GM18870 (cell line): ENCODE results near the gene ARHGAP42.

Experiments used
- ATAC-seq: cut with Tn5 transposase; IDR thresholded peaks from one replicate; pipeline ENCODE4 v1.9.1; 2021; ENCODE audit warnings: moderate library complexity; ENCODE audit not compliant: unreplicated experiment

Gene ARHGAP42

GRCh38 chr11:100759106-100759505, 72.0 kb downstream of the ARHGAP42 start:
- no peak for ATAC-seq

DNA sequence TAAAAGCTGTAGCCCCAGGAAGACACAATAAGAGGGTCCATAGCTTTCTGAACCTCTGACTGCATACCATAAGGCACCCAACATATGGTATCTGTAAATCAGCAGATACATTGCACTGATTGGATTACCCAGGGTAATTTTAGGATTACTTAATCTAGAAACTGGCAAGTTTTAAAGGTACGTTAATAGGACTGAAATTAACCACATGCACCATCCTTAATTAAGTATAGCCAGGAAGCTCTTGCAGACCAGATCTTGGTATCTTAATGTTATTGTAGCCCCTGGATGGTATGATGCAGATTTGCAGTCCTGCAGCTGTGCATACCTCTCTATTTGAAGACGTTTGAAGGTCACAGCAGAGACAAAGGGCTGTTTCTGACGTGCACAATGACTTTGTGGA, 72.8 kb downstream of the ARHGAP42 start:
- ATAC-seq, result no peak

DNA sequence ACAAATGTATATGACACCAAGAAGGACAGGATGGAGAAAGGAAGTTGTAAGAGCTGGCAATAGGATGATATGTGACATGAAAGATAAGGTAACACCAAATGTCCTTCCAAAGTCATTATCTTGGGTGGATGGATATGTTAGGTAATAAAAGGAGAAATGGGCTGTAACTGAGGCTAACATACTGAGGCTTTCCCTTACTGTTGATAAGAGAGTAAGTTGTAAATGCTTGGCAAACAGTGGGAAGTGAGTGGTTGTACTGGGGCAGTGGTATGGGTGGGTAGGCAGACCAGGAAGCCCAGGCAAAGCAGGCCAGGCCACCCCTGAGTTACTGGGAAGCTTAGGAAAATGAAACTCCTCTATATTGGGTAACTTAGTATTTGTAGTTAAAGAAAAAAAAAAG, 73.7 kb downstream of the ARHGAP42 start:
- ATAC-seq, result no peak

GRCh38 chr11:100761841-100762240, 74.8 kb downstream of the ARHGAP42 start:
- ATAC-seq, result no peak

GRCh38 chr11:100766764-100767163, 79.7 kb downstream of the ARHGAP42 start:
- ATAC-seq, result no peak

- ATAC-seq, result no peak
Observed at GRCh38 chr11:100769165-100769564, 82.1 kb downstream of the ARHGAP42 start.

GRCh38 chr11:100769617-100770016, 82.5 kb downstream of the ARHGAP42 start:
- ATAC-seq, result no peak

DNA sequence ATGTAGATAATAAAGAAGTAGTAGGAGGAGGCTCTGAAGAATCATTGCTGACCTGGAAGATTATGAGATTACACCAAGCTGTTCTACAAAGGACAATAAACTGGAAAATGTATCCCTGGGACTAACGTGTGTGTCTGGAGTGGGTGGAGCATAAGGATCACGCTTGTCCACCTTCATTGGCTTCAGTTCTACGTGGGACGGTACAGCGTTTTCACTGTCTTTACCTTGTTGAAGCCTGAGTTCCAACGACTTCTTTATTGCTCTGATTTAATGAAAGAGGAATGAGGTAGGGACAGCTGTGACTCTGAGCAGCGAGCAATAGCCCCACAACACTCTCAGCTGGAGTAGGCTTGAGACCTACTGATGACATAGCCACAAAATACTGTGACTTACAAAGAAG, 87.0 kb downstream of the ARHGAP42 start:
- no peak for ATAC-seq

- ATAC-seq, result no peak
Observed at GRCh38 chr11:100774859-100775258, 87.8 kb downstream of the ARHGAP42 start.

- no peak for ATAC-seq
Observed at GRCh38 chr11:100776212-100776896, 89.3 kb downstream of the ARHGAP42 start.

DNA sequence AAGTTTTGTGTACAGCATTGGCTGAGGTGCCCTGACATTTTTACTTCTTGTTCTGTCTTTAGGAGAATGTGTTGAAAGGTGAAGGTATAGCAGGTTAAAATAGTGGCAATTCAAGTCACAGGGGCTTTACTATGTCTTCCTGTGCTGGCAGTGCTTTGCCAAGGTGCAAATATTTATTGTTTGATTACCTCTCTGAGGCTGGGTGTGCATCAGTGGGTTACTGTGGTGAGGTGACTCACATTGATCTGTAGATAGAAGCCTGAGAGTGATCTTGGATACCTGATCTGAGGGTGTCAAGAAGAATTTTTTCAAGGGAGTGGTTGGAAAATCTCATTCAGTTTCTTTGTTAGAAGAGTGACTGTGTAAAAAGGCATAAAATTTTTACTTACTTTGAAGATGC, 90.0 kb downstream of the ARHGAP42 start:
- no peak for ATAC-seq

DNA sequence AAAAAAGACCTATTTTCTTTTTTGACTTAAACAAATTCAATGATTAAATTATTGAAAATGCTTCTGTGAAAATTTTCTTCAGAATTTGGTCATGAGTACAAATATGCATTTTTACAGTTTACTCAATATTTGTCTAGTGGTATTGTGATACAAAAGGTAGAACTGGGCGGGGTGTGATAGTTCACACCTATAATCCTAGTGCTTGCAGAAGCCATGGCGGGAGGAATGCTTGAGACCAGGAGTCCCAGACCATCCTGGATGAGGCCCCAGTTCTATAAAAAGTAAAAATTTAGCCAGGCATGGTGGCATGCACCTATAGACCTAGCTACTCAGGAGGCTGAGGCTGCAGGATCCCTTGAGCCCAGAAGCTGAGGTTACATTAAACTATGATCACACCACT, 90.6 kb downstream of the ARHGAP42 start:
- no peak for ATAC-seq

GRCh38 chr11:100778166-100778785, 91.2 kb downstream of the ARHGAP42 start:
- ATAC-seq, result no peak

GRCh38 chr11:100780470-100780869, 93.4 kb downstream of the ARHGAP42 start:
- ATAC-seq, result no peak

DNA sequence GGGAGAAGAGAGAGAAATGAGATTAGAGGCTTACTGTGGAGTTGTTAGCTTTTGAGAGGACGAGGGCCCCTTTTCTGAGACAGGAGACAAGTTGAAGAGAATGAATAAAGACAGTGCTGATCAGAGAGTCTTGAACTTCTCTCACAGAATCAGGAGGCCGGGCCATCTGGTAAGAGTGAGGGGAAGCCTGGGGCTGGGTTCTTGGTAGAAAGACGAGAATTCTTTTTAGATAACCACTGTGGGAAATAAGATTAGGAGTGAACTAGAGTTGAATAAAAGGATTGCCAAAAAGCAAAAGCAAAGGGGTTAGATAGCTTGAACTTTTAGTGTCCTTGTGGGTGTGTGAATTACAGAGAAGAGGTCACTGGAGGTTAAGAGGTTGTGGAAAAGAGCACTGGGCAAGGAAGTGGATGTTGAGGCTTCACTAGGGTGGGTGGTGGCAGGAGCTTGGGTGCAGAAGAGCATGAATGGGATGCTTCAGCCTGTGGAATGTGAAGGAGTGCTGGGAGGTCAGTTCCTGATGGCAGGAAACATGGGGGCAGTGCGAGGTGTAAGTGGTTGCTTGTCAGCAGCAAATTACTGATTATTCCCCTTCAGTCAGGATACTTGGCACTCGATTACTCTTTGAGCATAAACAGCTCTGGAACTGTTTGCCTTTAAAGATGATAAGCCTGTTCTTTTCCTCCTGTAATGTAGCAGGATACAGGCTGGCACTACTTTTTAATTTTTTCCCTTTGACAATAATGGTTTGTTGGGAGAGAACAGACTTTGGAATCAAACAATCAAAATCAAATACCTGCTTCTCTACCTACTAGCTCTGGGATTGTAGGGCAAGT, 98.3 kb downstream of the ARHGAP42 start:
- no peak for ATAC-seq

GRCh38 chr11:100788561-100789295, 101.6 kb downstream of the ARHGAP42 start:
- no peak for ATAC-seq

DNA sequence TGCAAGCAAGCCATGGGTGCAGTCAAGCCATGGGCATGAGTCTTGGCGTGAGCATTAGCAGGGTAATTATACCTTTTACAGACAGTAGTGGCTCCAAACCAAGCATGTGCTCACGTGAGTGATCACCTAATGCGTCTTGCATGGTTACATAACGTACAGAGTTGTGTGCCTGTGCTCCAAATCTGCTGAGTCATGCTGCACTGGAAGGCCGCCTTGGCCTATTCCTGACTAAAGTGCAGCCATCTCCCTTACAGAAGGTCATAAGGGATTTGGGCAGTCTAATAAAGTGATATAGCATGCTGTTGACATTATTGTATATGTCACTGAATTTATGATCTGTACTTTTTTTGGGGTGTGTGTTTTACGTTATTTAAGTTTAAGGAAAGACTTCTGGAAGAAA, 102.4 kb downstream of the ARHGAP42 start:
- ATAC-seq, result no peak

DNA sequence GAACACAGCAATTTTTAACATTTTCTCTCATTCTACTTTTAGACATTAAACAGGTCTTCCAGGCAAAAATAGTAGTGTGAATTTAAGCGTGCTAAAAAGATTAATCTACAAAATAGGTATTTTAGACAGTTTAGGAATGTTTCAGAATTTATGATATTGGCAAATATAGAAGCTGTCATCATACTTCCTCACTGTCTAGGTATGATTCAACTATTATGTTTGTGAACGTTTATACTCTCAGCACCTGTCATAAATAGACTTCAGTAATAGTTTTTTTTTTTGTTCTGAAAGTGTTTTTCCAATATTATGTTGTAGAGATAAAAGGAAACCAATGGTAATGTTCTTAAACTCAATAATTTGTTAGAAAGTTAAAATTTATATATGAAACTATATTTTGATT, 103.0 kb downstream of the ARHGAP42 start:
- no peak for ATAC-seq

DNA sequence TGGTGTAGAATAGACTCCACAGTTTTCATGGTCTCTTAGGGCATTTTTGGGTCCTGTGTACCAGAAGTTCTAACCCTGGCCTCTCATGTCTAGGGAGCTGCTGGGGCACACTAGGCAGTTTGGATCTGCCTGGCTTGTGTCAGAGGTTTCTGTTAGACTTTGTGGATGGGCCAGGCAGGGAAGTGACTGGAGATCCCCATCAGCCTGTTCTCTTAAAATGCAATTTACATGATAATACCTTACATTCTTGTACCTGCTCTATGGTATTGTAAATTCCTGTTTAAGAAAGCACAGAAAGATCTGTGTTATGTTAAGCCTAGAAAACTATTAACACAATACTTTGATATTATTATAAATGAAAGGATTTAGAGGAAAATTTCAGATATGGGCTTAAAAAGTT, 104.0 kb downstream of the ARHGAP42 start:
- no peak for ATAC-seq

- no peak for ATAC-seq
Observed at GRCh38 chr11:100791860-100792259, 104.8 kb downstream of the ARHGAP42 start.

GRCh38 chr11:100793525-100793924, 106.4 kb downstream of the ARHGAP42 start:
- no peak for ATAC-seq
